B cell (primary cell): ENCODE results near the gene COL6A1.

Experiments used
- CTCF ChIP-seq: fragments of 200-600 bp; IDR thresholded peaks from one replicate; pipeline ENCODE4 v1.8.0; 2022; ENCODE audit warnings: antibody characterized with exemption, mild to moderate bottlenecking
- EZH2 ChIP-seq: IDR thresholded peaks from 2 replicates; pipeline ENCODE4 v1.6.1; 2012; ENCODE audit warnings: borderline replicate concordance, low read depth, mild to moderate bottlenecking, moderate library complexity, low read length; ENCODE audit not compliant: insufficient read depth, poor library complexity, severe bottlenecking

GRCh38 chr21:46048926-46049889, 67.6 kb downstream of the COL6A1 start:
- no peak for TF ChIP-seq CTCF
- no peak for TF ChIP-seq EZH2
